GM18873 (cell line): ENCODE results near the gene SLC9A3.
"Not testable (repeated sequence)": the region's sequence is repeated elsewhere in the genome, so short reads cannot be mapped to it uniquely, and the experiment has no call there.

Experiments used
- ATAC-seq: cut with Tn5 transposase; IDR thresholded peaks from one replicate; pipeline ENCODE4 v1.9.1; 2021; ENCODE audit warnings: mild to moderate bottlenecking, moderate library complexity, moderate number of reproducible peaks; ENCODE audit not compliant: unreplicated experiment, low FRiP score

SLC9A3 gene

DNA sequence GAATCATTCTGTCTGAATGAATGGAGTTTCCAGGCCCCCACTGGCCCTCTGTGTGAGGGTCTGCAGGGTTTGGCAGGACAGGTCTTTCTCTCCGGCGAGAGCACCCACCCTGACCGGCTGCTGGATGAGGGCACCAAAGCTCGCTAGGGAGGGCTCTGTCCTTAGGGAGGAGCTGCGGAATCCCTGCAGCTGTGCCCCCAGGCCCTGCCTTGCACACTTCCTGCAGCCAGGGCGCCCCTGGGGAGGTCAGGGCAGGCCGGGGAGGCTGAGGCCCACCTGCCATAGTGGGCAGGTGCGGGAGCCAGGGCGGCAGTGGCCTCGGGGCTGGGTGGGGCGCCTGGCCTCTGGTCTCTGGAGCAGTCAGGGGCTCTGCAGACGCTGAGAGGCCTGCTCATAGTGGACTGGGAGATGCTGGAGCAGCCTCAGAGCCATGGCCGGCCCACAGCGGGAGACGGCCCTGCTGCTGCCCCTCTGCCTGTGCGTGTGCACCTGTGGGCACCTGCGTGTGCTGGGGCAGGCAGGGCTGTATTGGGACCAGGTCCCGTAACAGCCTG is 45.2 kb downstream of the SLC9A3 start:
- ATAC-seq, result no peak

DNA sequence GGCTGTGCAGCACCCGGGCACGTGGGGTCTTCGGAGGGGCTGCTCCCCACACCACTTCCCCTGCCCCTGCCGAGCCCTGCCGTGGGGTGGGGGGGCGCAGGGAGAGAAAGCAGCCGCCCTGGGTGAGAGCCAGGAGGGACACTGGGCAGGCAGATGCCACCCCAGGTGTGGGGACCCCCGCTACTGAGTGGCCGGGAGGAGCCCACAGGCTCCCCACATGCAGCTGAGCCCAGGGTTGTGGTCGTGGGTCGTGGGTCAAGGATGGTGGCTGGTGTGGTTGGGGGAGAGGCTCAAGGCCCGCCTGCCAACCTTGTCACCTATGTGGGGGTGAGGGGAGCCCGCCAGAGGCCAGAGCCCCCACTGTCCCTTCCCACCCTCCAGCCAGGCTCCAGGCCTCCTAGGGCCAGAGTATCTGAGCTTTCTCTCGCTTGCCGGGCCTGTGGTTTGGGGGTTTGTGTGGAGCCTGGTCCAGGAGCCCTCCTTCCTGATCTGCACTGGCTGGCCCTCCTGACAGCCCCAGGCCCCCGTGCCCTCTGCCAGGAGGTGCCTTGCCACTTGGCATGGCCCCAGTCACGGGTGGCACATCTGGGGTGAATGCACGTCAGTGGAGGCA is 45.8 kb downstream of the SLC9A3 start:
- no peak for ATAC-seq

DNA sequence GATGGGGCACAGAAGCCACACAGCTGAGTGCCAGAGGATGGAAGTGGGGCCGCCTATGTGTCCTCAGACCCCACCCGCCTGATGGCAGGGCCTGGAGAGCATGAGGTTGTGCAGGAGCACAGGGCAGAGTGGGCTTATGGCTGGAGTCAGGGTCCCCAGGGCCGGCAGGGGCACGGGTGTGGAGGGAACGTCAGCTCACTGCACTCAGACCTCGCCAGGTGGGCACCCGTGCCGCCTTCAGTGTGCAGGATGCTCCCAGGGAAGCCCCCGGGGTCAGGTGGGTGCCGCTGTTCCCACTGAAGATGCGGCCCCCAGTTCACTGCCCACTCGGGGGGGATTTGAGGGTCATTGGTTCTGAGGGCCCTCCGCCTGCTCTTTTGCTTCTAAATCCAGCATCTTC is 46.4 kb downstream of the SLC9A3 start:
- ATAC-seq, result no peak

DNA sequence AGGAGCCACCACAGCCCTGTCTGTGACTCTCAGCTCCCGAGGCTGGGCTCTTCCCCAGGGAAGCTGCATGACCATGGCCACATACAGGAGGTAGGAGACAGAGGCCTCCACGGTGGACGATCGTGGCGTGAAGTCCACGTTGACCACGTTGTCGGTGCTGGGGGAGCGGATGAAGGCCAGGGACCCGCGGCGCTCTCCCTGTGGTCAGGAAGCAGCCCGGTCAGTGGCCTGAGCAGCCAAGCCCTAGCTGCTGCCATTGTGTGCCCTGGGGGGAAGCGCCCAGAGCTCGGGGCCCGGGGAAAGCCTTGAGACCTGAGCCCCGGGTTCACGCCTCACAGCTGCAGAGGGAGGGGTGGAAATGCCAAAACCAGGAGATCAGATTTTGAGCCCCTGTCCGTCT is 47.0 kb downstream of the SLC9A3 start:
- no peak for ATAC-seq

DNA sequence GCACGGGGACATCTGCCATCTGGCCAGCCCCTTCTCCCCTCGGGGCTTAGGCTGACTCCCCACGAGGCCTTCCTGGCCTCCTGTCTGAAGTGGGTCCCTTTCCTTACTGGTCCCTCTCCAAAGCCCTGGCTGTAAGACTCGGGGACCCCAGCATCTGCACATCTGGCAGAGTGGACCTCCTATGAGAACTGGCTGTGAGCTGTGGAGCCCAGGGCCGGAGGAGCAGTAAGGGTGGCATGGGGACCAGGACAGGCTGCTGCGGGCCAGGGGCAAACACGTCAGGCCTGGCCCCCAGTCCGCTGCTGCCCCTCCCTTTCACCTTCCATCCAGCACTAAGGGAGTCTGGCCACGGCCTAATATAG is 47.5 kb downstream of the SLC9A3 start:
- ATAC-seq, result no peak

DNA sequence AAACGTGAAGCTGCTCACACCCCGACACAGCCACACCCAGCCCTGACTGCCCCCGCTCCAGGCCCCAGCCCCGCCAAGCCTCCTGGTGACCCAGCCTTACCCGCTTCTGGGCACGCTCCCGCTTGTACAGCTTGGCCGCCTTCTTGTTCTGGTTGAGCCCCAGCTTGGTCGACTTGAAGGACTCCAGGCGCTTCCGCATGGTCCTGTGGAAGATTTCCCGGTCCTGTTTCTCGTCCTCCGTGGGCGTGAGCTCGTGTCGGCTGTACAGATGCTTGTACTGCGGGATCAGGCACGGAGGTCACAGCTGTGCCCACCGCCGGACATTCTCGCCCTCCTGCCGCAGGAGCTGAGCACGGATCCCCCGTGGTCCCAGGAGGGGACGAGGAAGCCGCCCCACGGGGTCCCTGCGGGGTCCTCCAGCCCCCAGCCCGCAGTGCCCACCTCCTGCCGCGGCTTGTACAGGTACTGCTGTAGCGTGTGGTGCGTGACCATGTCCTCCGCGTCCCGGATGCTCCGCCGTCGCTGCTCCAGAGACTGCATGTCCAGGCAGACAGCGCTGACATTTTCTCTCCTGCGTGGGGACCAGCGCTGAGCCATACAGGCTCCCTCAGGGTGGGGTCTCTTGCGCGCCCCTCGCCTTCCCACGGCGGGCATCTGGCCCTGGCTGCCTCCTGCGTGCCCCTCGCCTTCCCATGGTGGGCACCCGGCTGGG is 48.0 kb downstream of the SLC9A3 start:
- no peak for ATAC-seq

DNA sequence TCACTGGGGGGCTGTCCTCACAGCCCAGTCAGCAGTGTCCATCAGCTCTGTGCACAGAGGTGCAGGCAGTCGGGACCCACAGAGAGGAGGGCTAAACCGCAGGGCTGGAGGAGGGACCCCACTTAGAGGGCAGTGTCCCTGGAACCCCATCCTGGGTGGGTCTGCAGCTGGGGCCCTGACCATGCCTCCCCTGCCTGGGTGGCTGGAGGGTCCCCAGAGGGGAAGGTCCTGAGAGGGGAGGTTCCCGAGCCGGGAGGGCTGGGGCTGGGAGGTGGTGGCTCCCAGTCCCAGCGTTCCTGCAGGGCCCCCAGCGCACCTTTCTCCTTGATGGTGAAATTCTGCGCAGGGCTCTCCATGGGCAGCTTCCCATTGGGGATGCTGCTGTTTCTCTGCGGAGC is 48.5 kb downstream of the SLC9A3 start:
- ATAC-seq, result no peak

DNA sequence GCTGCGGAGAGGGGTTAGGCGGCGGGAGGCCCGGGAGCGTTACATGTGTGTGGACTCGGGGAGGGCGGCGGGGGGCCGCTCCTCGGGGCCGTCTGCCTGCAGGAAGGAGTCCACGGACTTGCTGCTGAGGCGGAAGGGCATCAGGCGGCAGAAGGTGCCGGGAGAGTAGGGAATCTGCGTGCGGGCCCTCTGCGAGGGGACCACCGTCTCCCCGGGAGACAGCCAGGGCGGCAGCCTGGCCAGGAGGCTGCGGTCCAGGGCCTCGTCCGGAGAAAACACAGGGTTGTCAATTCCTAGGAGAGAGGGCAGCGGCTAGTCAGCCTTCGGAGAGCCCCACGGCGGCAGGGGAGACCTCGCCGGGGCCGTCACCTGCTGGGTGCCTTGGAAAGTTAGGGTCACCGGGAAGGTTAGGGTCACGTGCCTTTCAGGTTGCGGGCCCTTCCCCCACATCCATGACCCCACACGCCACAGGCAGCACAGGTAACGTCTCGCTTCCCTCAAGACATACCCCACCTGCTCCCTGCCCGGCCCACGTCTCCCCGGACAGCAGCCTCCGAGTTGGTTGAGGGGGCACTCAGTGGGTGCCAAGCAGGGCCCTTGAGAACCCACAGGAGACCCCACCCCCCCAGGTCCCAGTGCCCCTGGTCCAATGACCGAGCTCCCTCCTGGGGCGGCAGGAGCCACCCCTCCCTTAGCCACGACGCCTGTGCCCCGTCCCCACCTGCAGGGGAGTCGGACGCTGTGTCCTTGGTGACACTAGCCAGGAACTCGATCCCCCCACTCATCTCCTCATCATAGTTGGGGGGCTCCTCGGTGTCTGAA is 49.2 kb downstream of the SLC9A3 start:
- ATAC-seq, result no peak

DNA sequence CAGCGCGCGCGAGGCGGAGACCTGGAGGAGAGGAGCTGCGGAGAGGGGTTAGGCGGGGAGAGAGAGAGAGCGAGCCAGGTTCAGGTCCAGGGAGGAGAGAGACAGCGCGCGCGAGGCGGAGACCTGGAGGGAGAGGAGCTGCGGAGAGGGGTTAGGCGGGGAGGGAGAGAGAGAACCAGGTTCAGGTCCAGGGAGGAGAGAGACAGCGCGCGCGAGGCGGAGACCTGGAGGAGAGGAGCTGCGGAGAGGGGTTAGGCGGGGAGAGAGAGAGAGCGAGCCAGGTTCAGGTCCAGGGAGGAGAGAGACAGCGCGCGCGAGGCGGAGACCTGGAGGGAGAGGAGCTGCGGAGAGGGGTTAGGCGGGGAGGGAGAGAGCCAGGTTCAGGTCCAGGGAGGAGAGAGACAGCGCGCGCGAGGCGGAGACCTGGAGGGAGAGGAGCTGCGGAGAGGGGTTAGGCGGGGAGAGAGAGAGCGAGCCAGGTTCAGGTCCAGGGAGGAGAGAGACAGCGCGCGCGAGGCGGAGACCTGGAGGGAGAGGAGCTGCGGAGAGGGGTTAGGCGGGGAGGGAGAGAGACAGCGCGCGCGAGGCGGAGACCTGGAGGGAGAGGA is 49.9 kb downstream of the SLC9A3 start:
- not testable (repeated sequence) for ATAC-seq

DNA sequence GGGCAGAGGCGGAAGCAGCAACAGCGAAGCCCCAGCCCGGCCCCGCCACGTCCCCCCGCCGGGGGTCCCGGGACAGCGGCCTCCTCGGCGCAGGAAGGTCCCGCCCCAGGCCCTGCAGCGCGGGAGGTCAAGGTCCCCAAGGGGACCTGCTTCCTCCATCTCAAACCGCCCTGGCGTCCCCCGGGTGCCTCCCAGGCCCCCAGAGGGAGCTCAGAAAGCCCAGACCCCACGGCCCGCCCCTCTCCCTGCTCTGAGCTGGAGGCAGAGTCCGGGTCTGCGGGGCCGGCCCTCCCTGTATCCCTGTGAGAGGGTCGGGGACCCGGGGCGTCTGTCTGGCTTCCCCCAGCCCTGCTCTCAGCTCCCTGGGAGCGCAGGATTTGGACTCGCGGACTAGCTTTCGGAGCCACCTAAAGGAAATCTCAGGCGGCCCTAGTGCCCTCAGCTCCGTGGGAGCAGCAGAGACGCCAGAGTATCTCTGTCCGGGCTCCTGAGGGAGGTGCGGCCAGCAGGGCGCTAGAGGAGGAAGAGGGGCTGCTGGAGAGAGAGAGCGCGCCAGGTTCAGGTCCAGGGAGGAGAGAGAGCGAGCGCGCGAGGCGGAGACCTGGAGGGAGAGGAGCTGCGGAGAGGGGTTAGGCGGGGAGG is 50.6 kb downstream of the SLC9A3 start:
- ATAC-seq, result peak; percentile 17

DNA sequence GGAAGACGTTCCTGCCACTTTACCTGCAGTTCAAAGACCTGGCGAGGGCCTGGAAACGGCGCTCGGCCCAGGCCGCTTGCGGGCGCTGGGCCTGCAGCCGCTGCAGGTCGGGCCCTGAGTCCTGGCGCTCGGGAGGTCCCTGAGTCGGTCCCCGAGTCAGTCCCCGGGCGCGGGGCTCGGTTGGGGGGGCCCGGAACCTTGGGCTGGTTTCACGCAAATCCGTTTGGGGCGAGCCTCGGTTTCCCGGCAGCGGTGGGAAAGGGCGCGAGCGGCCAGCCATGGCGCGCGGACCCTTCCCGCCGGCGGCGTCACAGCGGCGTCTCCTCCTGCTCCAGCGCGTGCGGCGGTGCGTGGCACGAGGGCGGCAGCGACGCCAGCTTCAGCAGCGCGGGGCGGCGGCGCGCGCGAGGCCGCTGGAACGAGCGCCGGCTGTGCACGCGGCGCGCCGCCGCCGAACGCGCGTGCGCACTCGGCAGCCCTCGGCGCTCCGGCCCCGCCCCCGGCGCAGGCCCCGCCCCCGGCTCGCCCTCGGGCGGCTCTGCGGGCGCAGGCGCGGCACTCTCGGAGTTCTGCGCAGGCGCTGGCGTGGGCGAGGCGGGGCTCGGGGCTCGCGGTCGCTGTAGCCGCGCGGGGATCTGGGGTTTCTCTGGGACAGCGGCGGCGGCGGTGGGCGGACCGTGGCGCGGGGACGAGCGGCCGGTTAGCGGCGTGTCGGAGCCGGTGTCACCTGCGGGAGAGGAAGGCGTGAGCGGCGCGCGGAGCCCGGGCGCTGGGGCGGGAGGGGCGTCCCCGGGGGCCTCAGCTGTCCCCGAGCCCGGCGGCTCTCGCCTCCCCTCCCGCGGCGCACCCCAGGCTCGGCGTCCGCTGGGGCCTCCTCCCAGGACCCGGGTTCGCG is 51.3 kb downstream of the SLC9A3 start:
- ATAC-seq, result peak; percentile 46

DNA sequence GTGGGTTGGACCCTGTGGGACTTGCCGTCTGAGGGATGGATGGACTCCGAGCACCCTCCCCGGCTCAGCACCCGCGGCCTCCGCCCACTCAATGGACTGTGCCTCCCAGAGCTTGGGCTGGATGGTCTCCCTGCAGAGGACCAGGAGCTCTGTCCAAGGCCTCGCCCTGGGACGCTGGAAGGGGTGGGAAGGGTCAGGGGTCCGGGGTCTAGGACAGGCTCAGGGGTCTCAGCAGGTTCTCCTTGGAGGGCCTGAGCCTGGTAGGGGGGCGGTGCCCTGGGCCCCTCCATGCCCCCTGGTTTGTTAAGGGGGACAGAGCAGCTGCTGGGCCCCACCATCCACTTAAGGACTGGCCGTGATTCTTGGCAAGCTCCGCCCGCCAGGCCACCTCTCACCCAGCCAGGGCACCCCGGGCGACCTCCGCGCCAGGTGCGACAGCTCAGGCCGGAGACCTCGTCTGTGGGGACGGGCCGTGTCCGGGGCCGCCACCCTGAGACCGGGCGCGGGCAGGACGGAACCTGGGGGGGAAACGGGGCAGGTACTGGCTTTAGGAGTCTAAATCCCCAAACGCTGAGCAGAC is 52.1 kb downstream of the SLC9A3 start:
- no peak for ATAC-seq

DNA sequence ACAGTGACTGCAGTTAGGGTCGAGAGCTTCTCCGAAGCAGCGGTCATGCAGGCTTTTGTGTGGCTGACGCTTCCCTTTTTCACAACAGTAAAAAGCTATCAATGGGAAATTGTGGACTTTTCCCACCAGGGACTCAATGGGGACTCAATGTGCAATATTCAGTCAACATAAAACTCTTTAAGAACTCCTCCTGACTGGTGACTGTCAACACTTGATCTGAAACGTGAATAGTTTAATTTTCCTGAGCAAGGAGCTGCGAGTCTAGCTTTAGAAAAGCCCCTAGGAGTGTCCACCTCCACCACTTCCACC is 52.5 kb downstream of the SLC9A3 start:
- ATAC-seq, result no peak

DNA sequence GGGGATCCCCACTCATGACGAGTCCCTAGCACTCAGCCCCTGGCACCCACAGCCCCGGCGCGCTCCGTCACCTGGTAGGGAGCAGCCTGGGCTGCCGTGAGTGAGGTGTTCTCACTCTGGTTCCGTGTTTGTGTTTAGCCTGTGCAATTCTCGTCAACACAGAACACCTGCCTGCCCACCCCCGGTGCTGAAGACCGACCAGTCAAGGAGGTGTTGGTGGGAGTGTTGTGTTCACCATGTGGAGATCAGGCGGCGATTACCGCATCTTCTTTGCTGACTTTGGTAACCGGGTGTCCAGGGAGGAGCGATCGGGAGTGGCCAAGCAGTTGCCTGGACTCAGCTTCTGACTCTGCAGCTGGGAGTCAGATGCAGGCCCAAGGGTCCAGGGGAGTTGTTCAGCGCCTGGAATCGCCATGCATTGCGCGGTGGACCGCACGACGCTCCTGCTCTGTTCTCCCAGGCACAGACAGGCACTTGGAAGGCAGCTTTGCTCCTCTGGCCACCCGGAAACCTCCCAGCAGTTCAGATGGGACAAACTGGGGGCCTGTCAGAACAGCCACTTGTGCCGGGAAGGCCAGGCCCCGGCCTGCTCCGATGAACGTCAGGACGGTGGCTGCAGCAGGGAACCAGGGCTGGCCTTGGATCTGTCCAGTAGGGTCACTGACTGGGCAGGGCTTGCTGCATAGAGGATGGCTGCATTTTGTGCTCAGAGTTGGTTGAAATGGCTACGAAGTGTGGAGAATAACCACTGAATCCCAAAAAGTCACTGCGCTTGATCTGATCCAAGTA is 53.1 kb downstream of the SLC9A3 start:
- ATAC-seq, result no peak

DNA sequence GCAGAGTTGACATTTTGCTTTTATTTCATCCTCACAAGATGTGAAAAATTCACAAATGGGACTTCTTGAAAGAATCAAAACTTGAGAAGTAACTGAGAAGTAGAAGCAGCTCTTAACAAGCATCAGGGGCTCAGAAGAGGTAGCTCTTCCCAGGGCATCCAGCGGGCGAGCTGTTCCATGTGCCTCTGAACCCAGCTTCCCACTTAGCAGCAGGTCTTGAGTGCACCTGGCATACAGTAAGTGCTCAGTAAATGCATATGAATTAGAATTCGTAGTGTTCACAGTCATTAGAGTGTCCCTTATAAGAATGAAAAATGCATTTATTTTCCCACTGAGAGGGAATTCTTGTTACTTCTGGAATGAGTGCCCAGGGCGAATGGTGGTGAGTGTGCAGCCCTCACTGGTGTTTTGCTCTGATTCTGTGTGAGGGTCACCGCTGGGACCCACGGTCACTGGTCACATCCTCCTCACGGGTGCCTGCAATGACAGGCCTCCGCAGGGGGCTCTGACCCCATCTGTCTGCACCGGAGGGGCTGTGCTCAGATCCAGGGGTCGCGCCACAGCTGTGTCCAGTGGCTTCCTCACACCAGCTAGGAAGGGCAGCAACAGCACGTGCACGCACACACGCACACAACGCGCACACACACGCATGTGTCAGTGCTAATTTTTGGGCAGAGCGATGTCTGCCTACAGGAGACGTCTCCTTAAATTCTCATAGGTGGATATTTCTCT is 54.3 kb downstream of the SLC9A3 start:
- ATAC-seq, result no peak

DNA sequence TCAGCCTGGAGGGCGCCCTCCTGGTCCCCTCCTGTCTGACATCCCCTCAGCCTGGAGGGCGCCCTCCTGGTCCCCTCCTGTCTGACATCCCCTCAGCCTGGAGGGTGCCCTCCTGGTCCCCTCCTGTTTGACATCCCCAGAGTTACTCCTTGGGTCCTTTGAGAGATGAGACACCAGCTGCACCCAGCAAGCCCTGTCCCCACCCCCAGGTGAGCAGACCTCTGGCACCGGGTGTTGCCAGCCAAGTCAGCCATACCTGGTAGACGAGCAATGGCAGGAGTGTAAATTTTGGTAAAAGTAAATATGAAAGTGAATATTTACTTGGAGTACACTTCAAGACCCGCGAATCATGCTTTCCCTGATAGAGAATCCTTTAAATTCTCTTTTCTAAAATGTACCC is 55.8 kb downstream of the SLC9A3 start:
- no peak for ATAC-seq

DNA sequence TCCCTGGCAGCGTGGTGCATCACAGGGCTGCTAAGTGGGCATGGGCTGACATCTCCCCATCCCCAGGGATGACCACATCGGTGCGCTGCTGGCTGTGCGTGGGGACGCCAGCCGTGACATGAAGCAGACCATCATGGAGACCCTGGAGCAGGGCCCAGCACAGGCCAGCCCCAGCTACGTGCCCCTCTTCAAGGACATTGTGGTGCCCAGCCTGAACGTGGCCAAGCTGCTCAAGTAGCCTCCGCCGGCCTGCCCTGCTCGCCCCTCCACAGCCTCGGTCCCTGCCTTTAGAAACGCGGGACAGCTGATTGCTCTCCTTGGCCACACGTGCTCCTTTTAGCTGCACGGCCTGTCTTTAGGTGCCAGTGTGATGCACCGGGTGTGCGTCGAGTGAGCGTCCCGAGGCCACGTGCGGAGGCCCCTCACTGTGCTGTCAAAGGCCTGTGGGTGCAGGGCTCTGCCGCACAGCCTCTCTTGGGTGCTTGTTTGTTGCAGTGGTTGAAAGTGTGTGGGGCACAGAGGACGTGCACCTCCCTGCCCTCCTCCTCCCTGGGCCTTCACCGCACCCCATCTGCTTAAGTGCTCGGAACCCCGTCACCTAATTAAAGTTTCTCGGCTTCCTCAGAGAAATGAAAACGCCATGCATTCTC is 57.5 kb downstream of the SLC9A3 start:
- ATAC-seq, result no peak
